Activated CD8-positive, alpha-beta memory T cell treated with anti-CD3 and anti-CD28 coated beads for 4 hours (primary cell): ENCODE results near the gene FILIP1L.

Source experiments
- DNase-seq, 2 donors: peaks; one replicate each; pipeline ENCODE4 v3.0.0-alpha.2; 2020; ENCODE audit warnings: low read depth in 2 of 2

Gene FILIP1L

GRCh38 chr3:99925584-99926230, 188.6 kb downstream of the FILIP1L start:
- DNase-seq: no peak

DNA sequence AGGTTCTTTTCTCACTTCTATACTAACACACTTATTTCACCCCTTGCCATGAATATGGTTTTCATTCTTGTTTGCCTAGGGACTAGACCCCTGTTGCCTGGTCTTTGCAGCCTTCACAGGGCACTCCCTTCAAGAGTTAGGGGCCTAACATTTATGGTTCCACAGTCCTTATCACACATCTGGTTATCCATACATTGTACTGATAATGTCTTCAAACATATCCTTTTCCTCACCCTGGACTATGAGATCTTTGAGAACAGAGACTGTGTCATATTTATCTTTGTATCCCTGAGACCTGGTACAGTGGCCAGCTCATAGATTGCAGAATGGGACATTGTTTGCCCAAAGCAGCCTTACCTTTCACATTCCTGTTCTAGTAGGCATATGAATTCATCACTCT, 190.4 kb downstream of the FILIP1L start:
- DNase-seq: no peak

DNA sequence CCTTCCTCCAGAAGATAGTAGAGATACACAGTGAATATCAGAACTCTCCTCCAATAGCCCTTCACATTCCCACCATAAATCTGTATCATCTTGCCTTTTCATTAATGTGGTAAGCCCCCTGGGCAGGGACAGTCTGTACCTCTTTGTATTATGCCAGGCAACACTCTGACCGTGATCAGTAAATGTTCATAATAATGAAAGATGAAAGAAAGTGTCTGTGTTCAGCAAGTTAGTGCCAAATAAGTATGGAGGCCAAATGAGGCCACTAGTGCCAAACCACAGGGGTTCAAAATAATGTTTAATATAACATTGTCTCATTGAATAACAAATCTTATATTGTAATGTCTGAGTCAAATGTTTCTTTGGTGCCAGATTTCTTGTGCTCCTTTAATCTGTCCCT, 192.3 kb downstream of the FILIP1L start:
- DNase-seq: no peak

DNA sequence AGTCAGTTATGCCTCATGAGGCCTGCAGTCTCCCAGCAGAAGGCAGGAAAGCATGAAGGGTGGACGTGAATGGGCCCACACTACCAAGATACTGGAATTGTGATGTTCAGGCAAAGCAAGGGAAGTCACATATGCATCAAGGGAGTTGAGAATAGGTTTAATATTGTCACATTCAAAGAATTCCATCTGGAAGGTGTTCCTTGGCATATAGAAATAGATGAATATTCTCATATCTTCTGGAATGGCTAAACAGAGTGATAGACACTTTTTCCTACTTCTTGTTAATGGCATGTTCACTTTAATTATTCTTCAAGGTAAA, 193.0 kb downstream of the FILIP1L start:
- no peak for DNase-seq

DNA sequence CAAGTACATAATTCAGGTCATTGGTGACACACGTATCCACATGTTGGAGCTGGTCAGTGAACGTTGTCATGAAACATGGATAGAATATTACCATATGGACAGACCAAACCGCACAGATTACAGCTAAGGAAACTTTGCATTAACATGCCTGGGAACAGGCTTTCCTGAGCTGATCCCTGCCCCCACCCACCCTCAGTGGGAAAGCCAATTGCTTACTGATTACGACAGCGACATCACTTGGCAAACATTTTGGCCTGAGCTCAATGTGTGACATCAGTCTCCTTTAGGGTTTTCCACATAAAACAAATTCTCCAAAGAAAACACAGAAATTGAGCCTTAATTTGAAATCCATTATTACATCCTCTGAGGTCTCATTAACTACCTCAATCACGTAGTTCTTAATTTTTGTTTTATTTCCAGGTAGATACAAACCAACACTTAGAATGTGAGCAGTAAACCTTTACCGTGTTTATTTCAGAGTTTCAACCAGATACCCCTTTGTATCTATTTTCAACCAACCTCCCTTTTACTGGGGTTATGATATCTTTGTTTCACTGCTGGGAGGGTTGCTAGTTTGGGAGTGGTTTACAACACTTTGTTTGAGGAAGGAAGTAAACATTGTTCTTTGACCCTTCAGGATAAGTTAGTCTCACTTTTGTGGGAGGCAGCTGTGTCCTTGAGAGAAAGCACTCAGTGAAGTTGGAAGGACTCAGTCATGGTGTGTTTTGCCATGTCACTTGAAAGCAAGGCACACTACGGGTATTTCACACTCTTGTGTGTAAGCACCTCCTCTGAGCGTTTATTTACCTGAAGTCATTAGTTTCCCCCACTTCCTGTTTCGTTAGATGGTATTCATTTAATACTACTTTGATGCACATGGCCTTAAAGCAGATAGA, 193.6 kb downstream of the FILIP1L start:
- DNase-seq: no peak

GRCh38 chr3:99919694-99920093, 194.6 kb downstream of the FILIP1L start:
- DNase-seq: no peak

DNA sequence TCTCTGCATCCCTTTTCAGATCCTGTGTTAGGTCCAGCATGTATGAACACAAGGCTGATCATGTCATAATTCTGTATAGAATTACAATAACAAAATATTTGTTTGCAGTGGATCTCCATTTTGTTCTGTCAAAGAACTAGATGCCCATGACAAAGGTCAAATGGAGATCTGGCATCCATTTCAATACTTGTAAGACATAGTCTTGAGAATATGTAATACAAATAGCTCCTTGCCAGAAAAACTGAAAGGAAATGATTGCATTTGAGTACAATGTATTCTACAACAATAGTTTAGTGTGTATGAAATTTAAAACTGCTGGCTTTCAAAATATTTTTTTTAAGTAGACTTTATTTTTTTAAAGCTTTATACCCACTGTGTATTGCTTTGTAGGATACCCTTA, 195.6 kb downstream of the FILIP1L start:
- DNase-seq: no peak

- DNase-seq: no peak
These were observed 198.3 kb downstream of the FILIP1L start for GRCh38 chr3:99915906-99916432.

GRCh38 chr3:99911433-99911832, 202.9 kb downstream of the FILIP1L start:
- no peak for DNase-seq

DNA sequence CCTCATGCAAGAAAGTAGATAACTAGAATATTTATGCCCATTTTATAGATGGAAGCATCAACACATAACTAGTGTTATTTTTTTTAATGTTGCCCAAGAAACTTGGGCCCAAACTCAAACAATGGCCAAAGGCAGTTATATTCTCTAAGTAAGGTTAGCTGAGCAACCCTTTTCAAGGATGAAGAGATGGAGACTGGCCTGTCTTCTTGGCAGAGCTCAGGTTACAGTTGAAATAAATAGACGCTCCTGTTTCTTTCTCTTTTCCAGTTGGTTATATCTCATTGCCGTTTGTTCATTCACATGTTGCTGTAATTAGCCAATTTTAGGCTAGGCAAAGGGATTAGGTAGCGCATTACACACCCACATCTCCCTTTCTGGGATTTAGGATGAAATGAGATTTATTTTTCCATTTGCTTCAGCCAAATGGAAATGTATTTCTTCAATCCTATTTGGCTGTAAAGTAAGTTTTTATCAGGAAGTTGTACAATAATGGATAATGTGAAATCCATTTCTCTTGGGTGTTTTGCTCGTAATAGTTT, 203.5 kb downstream of the FILIP1L start:
- DNase-seq: no peak

DNA sequence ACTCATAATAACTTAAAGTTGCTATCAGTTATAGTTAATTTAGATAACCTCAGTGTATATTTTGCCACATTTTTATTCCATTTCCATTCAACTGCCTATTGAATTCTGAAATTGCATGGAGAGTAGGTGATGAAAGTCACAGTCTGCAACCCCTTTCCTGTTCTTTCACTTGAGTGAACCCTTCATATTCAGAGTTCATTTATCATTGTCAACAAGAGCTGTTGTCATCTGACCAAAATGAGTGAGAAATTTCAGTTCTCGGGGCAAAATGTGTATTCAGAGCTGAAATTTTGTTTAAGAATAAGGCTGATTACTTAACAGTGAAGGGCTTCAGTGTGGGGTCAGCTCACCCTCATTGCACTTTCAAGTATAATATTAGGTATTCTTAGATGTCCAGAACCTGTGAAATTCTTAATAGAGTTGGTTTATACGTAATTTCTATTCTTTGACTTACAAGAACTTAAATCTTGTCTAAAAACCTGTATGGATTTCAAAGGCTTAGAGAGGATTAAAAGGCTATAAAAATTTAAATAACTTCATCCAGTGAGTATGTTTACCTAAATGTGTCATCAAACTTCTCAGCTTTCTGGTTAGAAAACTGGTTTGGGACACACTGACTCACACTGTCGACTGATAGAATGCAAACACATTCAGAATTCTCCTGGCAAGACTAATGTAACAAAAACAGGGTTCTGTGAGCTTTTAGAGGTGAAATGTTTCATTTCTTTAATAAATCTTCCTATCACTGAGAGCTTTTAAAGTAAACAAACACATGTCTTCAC, 204.4 kb downstream of the FILIP1L start:
- no peak for DNase-seq

- DNase-seq: no peak
These were observed 206.2 kb downstream of the FILIP1L start for GRCh38 chr3:99907959-99908544.

- DNase-seq: no peak
These were observed 210.4 kb downstream of the FILIP1L start for GRCh38 chr3:99903869-99904268.

DNA sequence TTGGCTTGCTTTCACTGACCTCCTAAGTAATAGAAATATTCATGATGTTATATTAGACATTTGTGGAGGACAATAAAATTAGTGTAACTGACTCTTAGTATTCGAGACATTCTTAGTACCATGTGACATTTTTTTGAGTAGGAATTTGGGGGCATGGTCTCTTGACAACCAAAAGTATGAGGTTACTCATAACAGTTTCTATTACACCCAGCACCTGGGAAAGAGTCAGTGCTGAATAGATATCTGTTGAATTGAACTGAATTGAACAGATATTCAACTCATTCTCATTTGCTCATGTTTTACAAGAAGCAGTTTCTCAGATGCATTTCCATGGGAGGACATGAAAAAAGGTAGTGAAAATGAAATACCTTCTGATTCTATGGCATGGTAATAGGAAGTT, 212.2 kb downstream of the FILIP1L start:
- no peak for DNase-seq

- no peak for DNase-seq
These were observed 212.9 kb downstream of the FILIP1L start for GRCh38 chr3:99901200-99901926.

DNA sequence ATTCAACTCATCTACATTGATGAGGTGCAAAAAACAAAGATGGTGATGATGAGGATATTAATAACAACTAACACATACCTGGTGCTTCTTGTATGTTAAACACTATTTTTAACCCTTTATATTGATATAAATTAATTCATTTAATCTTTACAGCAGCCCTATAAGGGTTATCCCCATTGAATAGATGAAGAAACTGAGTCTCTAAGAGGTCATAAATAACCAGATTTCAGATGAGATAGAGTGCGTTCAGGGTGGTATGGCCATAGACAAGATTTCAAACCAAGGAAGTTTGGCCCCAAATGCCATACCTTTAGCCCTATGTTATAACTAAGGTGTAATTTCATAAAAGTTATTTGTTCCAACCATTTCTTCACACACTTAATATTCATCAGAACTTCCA, 214.1 kb downstream of the FILIP1L start:
- no peak for DNase-seq

- no peak for DNase-seq
These were observed 214.7 kb downstream of the FILIP1L start for GRCh38 chr3:99899603-99900002.

DNA sequence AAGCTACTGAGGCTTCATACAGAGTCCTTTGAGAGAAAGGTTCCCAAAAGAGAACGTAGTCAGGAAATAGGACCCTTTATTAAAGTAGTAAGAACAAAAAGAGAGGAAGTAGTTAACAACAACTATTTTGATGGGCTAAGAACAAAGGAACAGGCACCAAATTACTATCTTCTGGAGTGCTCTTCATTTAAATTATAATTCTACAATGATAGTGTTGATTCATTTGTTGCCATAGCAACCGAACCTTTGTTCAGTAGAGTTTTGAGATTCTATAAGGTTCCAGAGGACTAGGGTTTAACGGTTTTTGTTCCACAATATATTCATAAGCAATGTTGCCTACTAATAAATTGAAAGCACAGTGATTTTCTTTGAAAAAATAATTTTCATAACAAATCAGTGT, 217.8 kb downstream of the FILIP1L start:
- no peak for DNase-seq

DNA sequence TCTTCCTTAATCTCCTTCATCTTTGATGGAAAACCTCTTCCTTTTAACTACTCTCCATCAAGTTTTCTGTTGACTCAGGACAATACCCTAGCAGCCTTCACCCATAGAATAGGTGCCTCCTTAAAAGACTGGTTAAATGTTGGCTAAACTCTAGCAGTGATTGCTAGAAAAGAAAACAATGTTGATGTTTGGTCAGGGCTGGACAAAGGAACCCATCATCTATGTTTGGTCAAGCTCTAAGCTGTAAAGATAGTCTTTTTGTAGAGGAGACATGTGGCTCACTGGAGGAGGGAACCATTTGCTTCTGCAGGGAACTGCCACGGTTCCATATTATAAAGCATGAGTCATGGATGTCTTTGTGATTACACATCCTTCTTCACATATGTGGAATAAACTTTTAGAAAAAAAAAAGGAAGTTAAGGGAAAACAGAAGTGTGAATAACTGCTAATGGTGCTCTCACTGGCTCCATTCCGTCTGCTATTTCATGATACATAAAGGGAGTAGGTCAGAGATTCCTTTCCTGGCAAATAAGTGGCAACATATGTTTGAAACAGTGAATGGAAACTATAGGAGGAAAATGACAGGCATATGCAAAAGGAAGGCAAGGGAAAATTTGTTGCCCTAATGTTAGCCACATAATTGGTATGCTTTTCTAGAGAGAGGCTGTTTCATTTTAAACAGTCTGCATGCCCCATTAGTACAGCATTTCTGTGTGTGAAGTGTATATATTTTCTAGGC, 218.4 kb downstream of the FILIP1L start:
- DNase-seq: no peak

GRCh38 chr3:99895131-99895696, 219.1 kb downstream of the FILIP1L start:
- DNase-seq: no peak
